Measurements from ENCODE around the gene FMN2. TPM values are rescaled to one million over a fixed set of nuclear protein-coding genes. Genes with fewer than 3 reads are reported as not detected.

Gene FMN2
- total RNA-seq, 1 experiment from 2014 or later, result 0.59 TPM

DNA sequence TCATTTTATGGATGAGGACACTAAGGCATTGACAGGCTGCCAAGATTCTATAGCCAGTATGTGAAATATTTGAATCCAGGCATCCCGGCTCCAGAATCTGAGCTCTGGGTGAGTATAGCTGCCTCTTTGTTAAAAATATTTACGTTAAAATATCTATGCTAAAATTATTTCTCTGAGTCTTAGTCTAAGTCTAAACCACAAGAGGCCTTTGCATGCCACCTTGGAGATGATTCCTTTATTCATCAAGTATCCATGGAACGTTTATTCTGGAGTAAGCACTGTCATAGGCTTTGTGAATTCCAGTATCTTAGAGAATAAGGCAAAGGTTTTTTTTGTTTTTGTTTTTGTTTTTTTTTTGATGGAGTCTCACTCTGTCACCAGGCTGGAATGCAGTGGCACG is 403.9 kb downstream of the FMN2 start:
- Histone ChIP-seq H2BK12ac (ENCODE audit: insufficient read length, low read depth, low read length) (no peak overlapping the region), H2BK20ac (ENCODE audit: low read depth, low read length, poor library complexity, severe bottlenecking) (no peak overlapping the region), H3K56ac (ENCODE audit: insufficient read length, low read depth, low read length) (no peak overlapping the region), H3K79me1 (ENCODE audit: insufficient read depth, low read depth, low read length, poor library complexity, severe bottlenecking) (no peaks in the 10 kb centered on the region), H2AFZ (ENCODE audit: low read length) (no peak overlapping the region), H3T11ph (ENCODE audit: low read length) (no peak overlapping the region), H4K20me1 (ENCODE audit: control insufficient read depth, insufficient read depth, insufficient read length) (no peaks in the 10 kb centered on the region), H2AK5ac (ENCODE audit: insufficient read length, low read length) (no peak overlapping the region), H3K27me3 (ENCODE audit: insufficient read depth, low read length) (no peaks in the 10 kb centered on the region; the same call in 1 of the 2 replicates), H3K18ac (ENCODE audit: insufficient read length, low read depth, low read length) (no peak overlapping the region), H3K27ac (ENCODE audit: insufficient read length, low read depth, low read length) (no peak overlapping the region), H3K23me2 (ENCODE audit: insufficient read length, low read depth, low read length, poor library complexity, severe bottlenecking) (peaks cover 5% of the 10 kb centered on the region), H2BK15ac (ENCODE audit: low read depth, low read length) (no peak overlapping the region), H3K79me2 (ENCODE audit: insufficient read depth, low read length) (no peaks in the 10 kb centered on the region), H4K5ac (ENCODE audit: insufficient read length, low read depth, low read length) (no peak overlapping the region), H3K14ac (ENCODE audit: insufficient read depth, low read length) (no peak overlapping the region), H3K9ac (ENCODE audit: extremely low read depth, insufficient read length, low read length) (no peak overlapping the region), H3K4me1 (ENCODE audit: insufficient read depth, low read length) (peaks cover 8% of the 10 kb centered on the region; the same call in 1 of the 2 replicates), H3K4ac (ENCODE audit: low read depth, low read length) (no peak overlapping the region), H3K4me2 (ENCODE audit: insufficient read depth, insufficient read length, low read length) (no peak overlapping the region), H3K9me3 (ENCODE audit: control insufficient read depth, low read depth, low read length) (no peaks in the 10 kb centered on the region), H4K8ac (replicated peaks; ENCODE audit: insufficient read length, low read depth, low read length) (no peak overlapping the region), H4K91ac (ENCODE audit: insufficient read length, low read depth, low read length) (no peak overlapping the region), H3K23ac (ENCODE audit: insufficient read length, low read depth, low read length) (no peak overlapping the region), H2BK120ac (ENCODE audit: low read depth, low read length, poor library complexity, severe bottlenecking) (no peak overlapping the region), H2BK5ac (ENCODE audit: insufficient read length, low read length) (no peak overlapping the region)
- Mint-ChIP-seq H3K27ac (no peak overlapping the region), H3K4me3 (no peak overlapping the region), H3K4me1 (peaks cover 6 to 16% of the 10 kb centered on the region in 2 experiments), H3K27me3 (ENCODE audit: low read depth) (peaks cover 30% of the 10 kb centered on the region), H3K9me3 (no peaks in the 10 kb centered on the region), H3K36me3 (ENCODE audit: insufficient read depth in 1 of 3, low read depth in 3 of 3) (no peaks in the 10 kb centered on the region)
- TF ChIP-seq, protein P1, sequence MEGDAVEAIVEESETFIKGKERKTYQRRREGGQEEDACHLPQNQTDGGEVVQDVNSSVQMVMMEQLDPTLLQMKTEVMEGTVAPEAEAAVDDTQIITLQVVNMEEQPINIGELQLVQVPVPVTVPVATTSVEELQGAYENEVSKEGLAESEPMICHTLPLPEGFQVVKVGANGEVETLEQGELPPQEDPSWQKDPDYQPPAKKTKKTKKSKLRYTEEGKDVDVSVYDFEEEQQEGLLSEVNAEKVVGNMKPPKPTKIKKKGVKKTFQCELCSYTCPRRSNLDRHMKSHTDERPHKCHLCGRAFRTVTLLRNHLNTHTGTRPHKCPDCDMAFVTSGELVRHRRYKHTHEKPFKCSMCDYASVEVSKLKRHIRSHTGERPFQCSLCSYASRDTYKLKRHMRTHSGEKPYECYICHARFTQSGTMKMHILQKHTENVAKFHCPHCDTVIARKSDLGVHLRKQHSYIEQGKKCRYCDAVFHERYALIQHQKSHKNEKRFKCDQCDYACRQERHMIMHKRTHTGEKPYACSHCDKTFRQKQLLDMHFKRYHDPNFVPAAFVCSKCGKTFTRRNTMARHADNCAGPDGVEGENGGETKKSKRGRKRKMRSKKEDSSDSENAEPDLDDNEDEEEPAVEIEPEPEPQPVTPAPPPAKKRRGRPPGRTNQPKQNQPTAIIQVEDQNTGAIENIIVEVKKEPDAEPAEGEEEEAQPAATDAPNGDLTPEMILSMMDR (conservative IDR thresholded peaks at IDR 0.05), result no peak
- DNase-seq, result no peak
- WGBS (ENCODE audit: extremely low coverage, insufficient read length, low lambda C conversion rate), result no CpG with 5 or more reads among the region's 4 CpGs
